Measurements from ENCODE around the gene TM9SF2.

The TM9SF2 gene

DNA sequence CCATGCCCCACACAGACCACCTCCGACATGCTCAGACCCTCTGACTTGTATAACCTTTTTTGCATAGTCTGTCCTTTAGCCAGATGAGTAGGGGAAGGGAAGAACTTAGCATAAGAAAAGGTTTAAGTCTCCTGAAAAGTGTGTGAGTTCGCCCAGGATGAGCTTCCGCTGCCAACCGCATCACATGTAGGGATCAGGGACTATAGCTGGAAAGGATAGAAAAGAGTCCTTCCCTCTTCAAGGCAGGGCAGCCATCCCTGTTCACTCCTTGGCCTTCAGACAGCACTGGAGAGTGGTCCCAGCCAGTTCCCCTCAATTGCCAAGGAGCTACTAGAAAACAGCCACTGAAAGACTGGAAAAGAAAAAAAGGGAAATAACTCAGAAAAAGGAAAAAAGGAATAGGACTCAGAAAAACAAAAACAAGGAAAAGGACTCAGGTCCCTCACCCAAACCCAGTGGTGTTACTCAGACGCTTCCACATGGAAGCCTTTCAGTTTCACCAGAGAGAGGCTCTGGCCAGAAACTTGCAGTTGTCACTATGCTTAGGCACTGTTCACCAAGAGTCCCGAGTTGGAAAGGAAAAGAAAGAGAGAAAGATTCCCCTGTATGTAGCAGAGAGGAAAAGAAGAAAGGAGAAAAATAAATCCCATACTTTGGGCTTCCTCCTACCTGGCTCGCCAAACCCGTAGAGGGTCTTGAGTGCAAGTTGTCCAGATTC lies 5.6 kb upstream of the TM9SF2 start:
- DNase-seq: no peak

- peak in 1 of 2 experiments; percentile 28 for DNase-seq
Measured at GRCh38 chr13:99496184-99497142, 4.8 kb upstream of the TM9SF2 start.

GRCh38 chr13:99498171-99499161 lies 2.8 kb upstream of the TM9SF2 start:
- peak; percentile 91 to 98 for DNase-seq

DNA sequence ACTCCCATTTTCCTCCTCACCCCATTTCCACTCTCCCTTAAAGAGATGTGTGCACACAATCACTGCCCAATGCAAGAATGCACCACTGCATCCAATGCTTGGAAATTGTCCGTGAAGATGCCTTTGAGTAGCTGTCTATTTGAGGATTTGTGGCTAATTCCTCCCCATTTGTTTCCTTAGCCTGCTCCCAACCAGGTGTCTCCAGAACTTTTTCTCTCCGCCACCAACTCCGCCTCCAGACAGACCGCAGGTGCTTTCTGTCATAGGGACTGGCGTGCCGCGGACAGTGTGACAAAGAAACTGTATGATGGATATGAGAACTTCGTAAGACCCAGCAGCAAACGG lies 461 bp upstream of the TM9SF2 start:
- DNase-seq: no peak

DNA sequence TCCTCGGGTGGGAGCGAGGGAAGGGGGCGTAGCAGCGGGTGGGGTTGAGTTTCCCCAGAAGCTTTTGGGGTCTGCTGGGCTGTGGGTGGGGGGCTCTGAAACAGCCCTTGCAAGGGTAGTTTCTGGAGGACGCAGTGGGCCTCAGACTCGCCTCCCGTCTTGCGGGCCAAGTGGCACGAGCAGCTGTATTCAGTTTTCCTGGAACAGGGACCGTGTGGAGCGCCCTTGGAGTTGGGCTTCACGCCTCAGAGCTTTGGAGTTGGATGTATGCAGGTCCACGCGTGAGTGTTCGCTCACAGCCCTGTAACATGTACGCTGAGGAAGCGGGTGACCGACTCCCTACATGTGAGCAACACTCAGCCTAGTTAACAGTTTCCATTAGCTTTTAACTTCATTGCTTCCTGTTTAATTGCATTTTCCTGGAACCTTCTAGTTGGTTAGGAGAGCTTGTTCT lies 603 bp downstream of the TM9SF2 start:
- peak in 1 of 2 experiments; percentile 23 for DNase-seq

- peak in 1 of 2 experiments; percentile 43 for DNase-seq
Measured at GRCh38 chr13:99505814-99506269, 4.6 kb downstream of the TM9SF2 start.

DNA sequence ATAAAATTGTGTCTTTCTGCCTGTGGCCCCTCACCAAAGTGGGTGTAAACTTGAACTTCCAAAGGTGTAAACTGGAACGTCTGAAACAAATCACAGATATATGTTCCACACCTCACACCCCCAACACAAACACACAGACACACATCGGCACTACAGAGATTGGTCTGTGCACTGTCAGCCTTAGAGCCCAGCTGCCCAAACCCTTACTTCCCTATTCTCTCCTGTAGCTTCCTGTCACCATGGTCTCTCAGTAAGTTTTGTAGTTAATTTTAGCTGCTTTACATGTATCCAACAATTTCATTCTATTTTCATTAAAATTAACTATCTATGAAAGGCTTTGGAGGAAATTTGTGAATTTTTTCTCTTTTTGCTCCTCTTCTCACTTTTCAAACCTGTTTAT lies 5.4 kb downstream of the TM9SF2 start:
- DNase-seq: no peak

- no peak for DNase-seq
Measured at GRCh38 chr13:99507054-99507453, 5.8 kb downstream of the TM9SF2 start.

DNA sequence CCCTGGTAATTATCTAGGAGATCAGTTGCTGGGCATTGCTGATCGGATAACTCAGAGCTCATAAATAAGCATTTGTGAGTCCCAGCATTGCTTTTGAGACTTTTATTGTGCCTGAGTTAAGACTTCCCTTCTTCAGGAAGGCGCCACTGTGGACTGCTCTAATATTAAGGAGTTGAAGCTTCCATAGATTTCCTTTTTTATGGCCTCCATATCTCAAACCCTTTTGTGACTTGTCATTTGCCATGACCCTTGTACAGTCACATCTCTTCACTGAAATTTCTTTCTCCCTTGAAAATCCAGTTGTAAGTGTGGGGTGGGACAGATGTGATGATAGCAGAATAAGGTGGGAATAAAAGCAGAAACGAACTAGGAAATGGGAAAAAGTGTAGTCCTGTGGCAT lies 6.3 kb downstream of the TM9SF2 start:
- DNase-seq: no peak

DNA sequence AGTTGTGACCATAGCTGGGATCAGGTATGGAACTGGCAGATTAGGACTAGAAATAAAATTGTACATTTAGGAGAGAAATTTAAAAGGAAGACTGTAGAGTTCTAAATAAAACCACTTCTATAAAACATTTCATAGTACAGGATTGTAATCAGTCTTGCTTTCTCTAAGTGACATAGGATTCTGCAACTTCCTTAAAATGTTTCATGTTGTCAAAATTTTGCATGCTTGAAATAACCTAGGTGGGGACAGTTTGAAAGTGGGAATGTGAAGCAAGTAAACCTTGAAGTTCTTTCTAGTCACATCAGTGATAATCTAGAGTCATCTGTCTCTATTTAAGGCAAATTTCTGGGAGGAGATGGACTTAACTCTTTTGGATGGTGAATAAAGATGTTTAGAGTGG lies 6.7 kb downstream of the TM9SF2 start:
- no peak for DNase-seq

DNA sequence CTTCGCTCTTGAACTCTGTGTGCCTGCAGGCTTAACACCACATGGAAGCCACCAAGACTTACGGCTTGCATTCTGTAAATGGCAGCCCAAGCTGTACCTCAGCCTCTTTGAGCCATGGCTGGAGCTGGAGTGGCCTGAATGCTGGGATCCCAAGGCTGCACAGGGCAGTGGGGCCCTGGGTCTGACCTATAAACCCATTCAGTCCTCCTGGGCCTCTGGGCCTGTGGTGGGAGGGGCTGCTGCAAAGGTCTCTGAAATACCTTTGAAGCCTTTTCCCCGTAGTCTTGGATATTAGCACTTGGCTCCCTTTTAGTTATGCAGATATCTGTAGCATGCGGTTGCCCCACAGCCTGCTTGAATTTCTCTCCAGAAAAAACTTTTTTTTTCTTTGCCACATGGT lies 8.2 kb downstream of the TM9SF2 start:
- no peak for DNase-seq

DNA sequence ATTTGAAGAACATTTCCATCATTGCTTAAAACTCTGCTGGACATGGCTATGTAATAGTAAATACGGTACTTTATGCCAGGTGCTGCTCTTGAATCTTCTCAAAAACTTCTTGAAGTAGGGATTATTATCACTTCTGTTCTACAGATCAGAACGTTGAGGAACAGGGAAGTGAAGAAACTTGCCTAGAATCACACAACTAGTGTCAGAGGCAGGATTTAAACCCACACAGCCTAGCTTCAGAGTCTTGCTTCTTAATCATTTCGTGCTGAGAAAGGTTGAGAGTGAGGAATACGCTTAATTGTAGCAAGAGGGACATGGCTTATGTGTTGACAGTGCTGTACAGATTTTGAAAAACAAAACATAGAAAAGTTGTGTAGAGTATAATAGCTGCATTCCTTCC lies 13.5 kb downstream of the TM9SF2 start:
- DNase-seq: no peak

- DNase-seq: no peak
Measured at GRCh38 chr13:99516153-99516929, 15.1 kb downstream of the TM9SF2 start.

DNA sequence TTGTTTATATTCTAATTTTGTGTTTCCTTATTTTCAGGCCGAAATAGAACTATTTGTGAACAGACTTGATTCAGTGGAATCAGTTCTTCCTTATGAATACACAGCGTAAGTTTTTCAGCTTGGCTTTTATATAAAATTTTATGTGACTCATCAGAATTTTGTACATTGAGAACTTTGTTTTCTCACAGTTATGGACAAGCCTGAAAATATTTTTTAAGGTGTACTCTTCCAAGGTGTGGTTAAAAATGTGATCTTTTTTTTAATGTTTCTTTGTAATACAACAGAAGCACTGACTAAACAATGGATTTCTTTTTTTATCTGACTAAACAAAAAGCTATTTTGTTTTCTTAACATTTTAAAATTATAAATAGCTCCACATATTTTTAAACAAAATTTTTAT lies 16.3 kb downstream of the TM9SF2 start:
- DNase-seq: no peak

GRCh38 chr13:99517984-99518383 lies 16.7 kb downstream of the TM9SF2 start:
- DNase-seq: no peak

GRCh38 chr13:99522298-99522697 lies 21.0 kb downstream of the TM9SF2 start:
- no peak for DNase-seq

DNA sequence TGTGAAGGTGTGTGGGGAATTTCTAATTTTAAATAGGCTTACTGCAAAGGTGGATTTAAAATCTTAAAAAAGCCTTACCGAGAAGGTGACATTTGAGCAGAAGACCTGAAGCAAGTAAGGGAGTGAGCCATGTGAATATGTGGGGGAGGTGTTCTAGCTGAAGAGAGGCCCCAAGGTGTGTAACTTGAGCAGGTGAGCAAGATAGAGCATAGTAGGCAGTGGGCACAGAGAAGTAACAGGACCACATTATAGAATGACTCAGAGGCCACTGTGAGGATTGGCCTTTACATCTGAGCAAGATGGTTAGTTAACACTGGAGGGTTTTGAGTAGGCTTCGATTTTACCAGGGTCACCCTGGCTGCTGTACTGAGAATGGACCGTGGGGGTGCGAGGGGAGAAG lies 22.6 kb downstream of the TM9SF2 start:
- no peak for DNase-seq

GRCh38 chr13:99525967-99526366 lies 24.7 kb downstream of the TM9SF2 start:
- DNase-seq: no peak

DNA sequence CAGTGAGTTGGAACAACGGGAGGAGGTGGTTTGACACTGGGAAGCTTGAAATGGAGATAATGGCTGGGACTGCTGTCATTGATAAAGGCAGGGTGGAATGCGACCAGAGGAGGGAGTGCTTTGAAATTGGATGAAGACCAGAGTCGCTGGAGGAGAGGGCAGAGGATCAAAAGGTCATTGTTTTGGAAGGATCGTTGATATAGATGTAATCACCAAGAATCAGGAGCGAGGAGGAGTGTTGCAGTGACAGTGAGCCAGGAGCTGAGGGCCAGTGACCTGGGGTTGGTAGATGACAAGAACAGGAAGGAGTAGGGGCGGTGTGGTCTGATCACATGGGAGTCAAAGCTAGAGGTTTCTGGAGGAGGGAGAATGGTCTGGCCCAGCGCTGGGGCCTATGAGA lies 25.3 kb downstream of the TM9SF2 start:
- no peak for DNase-seq

- DNase-seq: no peak
Measured at GRCh38 chr13:99527301-99527700, 26.0 kb downstream of the TM9SF2 start.

DNA sequence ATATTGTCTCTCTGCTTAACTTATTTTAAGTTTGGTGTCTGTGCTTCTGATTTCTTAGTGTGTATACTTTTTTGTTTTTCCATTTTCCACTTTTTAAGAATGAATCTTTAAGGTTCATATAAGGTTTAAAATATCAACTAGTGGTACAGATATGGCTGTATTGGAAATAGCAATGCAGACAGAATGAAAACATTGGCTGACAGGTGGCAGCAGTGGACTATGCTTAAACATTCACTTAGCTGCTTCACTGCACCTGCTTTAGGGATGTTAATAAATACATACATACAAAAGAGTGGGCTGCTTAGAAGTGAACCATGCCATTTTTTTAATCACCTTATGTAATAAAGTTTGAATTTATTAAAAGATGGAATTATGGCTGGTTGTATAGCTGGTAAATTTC lies 27.3 kb downstream of the TM9SF2 start:
- peak in 1 of 2 experiments; percentile 32 for DNase-seq

DNA sequence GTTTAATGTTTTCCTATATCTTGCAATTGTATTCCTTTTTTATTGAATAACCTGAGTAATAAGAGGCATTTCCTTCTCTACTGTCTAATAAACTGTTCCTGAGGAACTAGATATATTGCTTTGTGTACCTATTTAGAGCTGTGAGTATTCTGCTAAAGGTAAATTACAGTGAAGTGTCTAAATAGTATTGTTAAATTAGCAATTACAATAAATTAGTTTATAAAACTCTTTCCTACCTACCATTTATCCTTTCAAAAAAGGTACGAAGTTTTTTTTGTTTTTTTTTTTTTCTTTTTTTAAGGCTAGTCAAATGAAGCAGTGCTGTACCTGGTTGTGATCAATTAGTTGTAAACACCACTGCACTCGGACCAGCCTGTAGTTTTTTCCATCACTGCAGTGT lies 34.8 kb downstream of the TM9SF2 start:
- no peak for DNase-seq

Data from SW 1271 (cell line).